Trophoblast cell (in vitro differentiated cells and primary cell): ENCODE data around the gene SLC9B1.
A peak's percentile ranks its signal among the peaks of the same experiment; 100 is the strongest.
"Not testable (repeated sequence)": the region's sequence is repeated elsewhere in the genome, so short reads cannot be mapped to it uniquely, and the experiment has no call there.

Source experiments
- DNase-seq, 2 donors: peaks; one replicate each; pipeline ENCODE4 v3.0.0-alpha.2; 2016
- H2AFZ ChIP-seq: 2 replicates; pipeline ENCODE4 v1.6.1; 2013; ENCODE audit warnings: low read length, moderate library complexity, mild to moderate bottlenecking; ENCODE audit not compliant: insufficient read depth, poor library complexity
- H2AK5ac ChIP-seq: 2 replicates; pipeline ENCODE4 v1.6.1; 2013; ENCODE audit warnings: mild to moderate bottlenecking, low read length
- H2BK120ac ChIP-seq: 2 replicates; pipeline ENCODE4 v1.6.1; 2013; ENCODE audit warnings: low read length, mild to moderate bottlenecking, moderate library complexity; ENCODE audit not compliant: insufficient read depth, poor library complexity
- H2BK12ac ChIP-seq: 2 replicates; pipeline ENCODE4 v1.6.1; 2013; ENCODE audit warnings: mild to moderate bottlenecking, low read length, moderate library complexity
- H2BK5ac ChIP-seq: 2 replicates; pipeline ENCODE4 v1.6.1; 2013; ENCODE audit warnings: low read length, low read depth, moderate library complexity, mild to moderate bottlenecking; ENCODE audit not compliant: poor library complexity
- H3K14ac ChIP-seq: 2 replicates; pipeline ENCODE4 v1.6.1; 2013; ENCODE audit warnings: mild to moderate bottlenecking, low read length
- H3K18ac ChIP-seq: 2 replicates; pipeline ENCODE4 v1.6.1; 2013; ENCODE audit warnings: mild to moderate bottlenecking, low read length
- H3K23ac ChIP-seq: 2 replicates; pipeline ENCODE4 v1.6.1; 2013; ENCODE audit warnings: low read length
- H3K27ac ChIP-seq: 2 replicates; pipeline ENCODE4 v1.5.1; 2013; ENCODE audit warnings: low read depth, mild to moderate bottlenecking, inconsistent platforms, low read length, moderate library complexity
- H3K27me3 ChIP-seq: 2 replicates; pipeline ENCODE4 v1.6.1; 2013; ENCODE audit warnings: inconsistent platforms, mild to moderate bottlenecking, low read length, moderate library complexity; ENCODE audit not compliant: insufficient read depth
- H3K36me3 ChIP-seq, 2 experiments: 1 replicate in 1 of 2; 2 replicates in 1 of 2; pipeline ENCODE4 v1.6.1; 2013; ENCODE audit warnings: low read length in 2 of 2, mild to moderate bottlenecking in 2 of 2, moderate library complexity in 1 of 2; ENCODE audit not compliant: insufficient read depth in 2 of 2, control insufficient read depth in 1 of 2
- H3K4ac ChIP-seq: 2 replicates; pipeline ENCODE4 v1.6.1; 2013; ENCODE audit warnings: low read depth, mild to moderate bottlenecking, low read length, moderate library complexity
- H3K4me1 ChIP-seq, 2 experiments: 1 replicate in 1 of 2; 2 replicates in 1 of 2; pipeline ENCODE4 v1.6.1; 2013; ENCODE audit warnings: low read length in 2 of 2, mild to moderate bottlenecking in 2 of 2, moderate library complexity in 1 of 2; ENCODE audit not compliant: insufficient read depth in 2 of 2, control insufficient read depth in 1 of 2
- H3K4me2 ChIP-seq: 2 replicates; pipeline ENCODE4 v1.6.1; 2013; ENCODE audit warnings: inconsistent platforms, mild to moderate bottlenecking, low read length, moderate library complexity
- H3K4me3 ChIP-seq: 2 replicates; pipeline ENCODE4 v1.5.1; 2013; ENCODE audit warnings: mild to moderate bottlenecking, low read depth, low read length, inconsistent platforms
- H3K79me1 ChIP-seq: one replicate; pipeline ENCODE4 v1.6.1; 2013; ENCODE audit warnings: low read length
- H3K79me2 ChIP-seq: 2 replicates; pipeline ENCODE4 v1.6.1; 2013; ENCODE audit warnings: low read length, mild to moderate bottlenecking; ENCODE audit not compliant: control insufficient read depth, insufficient read depth, poor library complexity
- H3K9ac ChIP-seq: 2 replicates; pipeline ENCODE4 v1.6.1; 2013; ENCODE audit warnings: mild to moderate bottlenecking, low read length
- H3K9me3 ChIP-seq: 2 replicates; pipeline ENCODE4 v1.6.1; 2013; ENCODE audit warnings: low read depth, mild to moderate bottlenecking, control low read depth, inconsistent platforms, low read length; ENCODE audit not compliant: insufficient read depth
- H4K12ac ChIP-seq: 2 replicates; pipeline ENCODE4 v1.6.1; 2013; ENCODE audit warnings: low read depth, mild to moderate bottlenecking, low read length, moderate library complexity
- H4K8ac ChIP-seq: 2 replicates; pipeline ENCODE4 v1.6.1; 2013; ENCODE audit warnings: low read depth, mild to moderate bottlenecking, low read length, moderate library complexity
- H4K91ac ChIP-seq: one replicate; pipeline ENCODE4 v1.6.1; 2013; ENCODE audit warnings: low read depth, mild to moderate bottlenecking, low read length, moderate library complexity
- WGBS: extraction: QIAGEN DNeasy Blood & Tissue Kit; methylation state at CpG from one replicate; pipeline ENCODE4 v1.1.7; 2013; ENCODE audit warnings: missing lambda C conversion rate; ENCODE audit not compliant: insufficient read length, insufficient coverage; ENCODE audit errors: extremely low coverage; 5-methylcytosine and 5-hydroxymethylcytosine counted together

Gene SLC9B1

GRCh38 chr4:102877477-102878106 lies 141.9 kb downstream of the SLC9B1 start:
- no CpG with 5 or more reads among the region's 3 CpGs for WGBS
- H2AK5ac ChIP-seq, H4K91ac ChIP-seq, H3K9ac ChIP-seq, H3K18ac ChIP-seq, H3K14ac ChIP-seq, H2AFZ ChIP-seq, H4K12ac ChIP-seq, H3K27me3 ChIP-seq, H3K4ac ChIP-seq, H2BK120ac ChIP-seq, H3K27ac ChIP-seq, H3K79me1 ChIP-seq, H3K4me2 ChIP-seq, H3K23ac ChIP-seq, H2BK5ac ChIP-seq, H4K8ac ChIP-seq, H3K79me2 ChIP-seq, H3K4me1 ChIP-seq, H3K4me3 ChIP-seq, H2BK12ac ChIP-seq, H3K9me3 ChIP-seq, DNase-seq: not testable (repeated sequence)
- H3K36me3 ChIP-seq = peaks cover 10 to 18% of the 10 kb centered on the region in 2 experiments

- no peak overlapping the region for H4K91ac ChIP-seq
- no peak overlapping the region for H2BK5ac ChIP-seq
- no peaks in the 10 kb centered on the region for H3K27me3 ChIP-seq
- H3K4me2 ChIP-seq = no peak overlapping the region
- H2BK12ac ChIP-seq = no peak overlapping the region
- no peak overlapping the region for H3K18ac ChIP-seq
- peaks cover 12% of the 10 kb centered on the region for H3K79me1 ChIP-seq
- no peak overlapping the region for H3K4me3 ChIP-seq
- H4K12ac ChIP-seq = no peak overlapping the region
- H3K79me2 ChIP-seq = no peaks in the 10 kb centered on the region
- H3K9ac ChIP-seq = no peak overlapping the region
- peaks cover 0 to 3% of the 10 kb centered on the region in 2 experiments for H3K4me1 ChIP-seq
- no peak overlapping the region for H3K14ac ChIP-seq
- no peak overlapping the region for H3K23ac ChIP-seq
- H4K8ac ChIP-seq = no peak overlapping the region
- WGBS = no CpG with 5 or more reads among the region's 2 CpGs
- H3K4ac ChIP-seq = peak overlapping the region; percentile 64
- no peak for DNase-seq
- H3K36me3 ChIP-seq = peaks cover 0 to 8% of the 10 kb centered on the region in 2 experiments
- no peak overlapping the region for H2AFZ ChIP-seq
- H2BK120ac ChIP-seq = no peak overlapping the region
- H3K27ac ChIP-seq = no peak overlapping the region
- H2AK5ac ChIP-seq = no peak overlapping the region
- no peaks in the 10 kb centered on the region for H3K9me3 ChIP-seq
Measured at GRCh38 chr4:102871772-102872171, 147.7 kb downstream of the SLC9B1 start.

- Histone ChIP-seq H3K36me3 (peaks cover 0 to 2% of the 10 kb centered on the region in 2 experiments), H3K27me3 (no peaks in the 10 kb centered on the region), H4K12ac (no peak overlapping the region), H2AK5ac (no peak overlapping the region), H3K27ac (peak overlapping the region; percentile 95), H4K91ac (peak overlapping the region; percentile 64), H2AFZ (peak overlapping the region; percentile 46), H3K9ac (peak overlapping the region; percentile 84), H3K4me2 (peak overlapping the region; percentile 76), H2BK5ac (peak overlapping the region; percentile 15), H4K8ac (peak overlapping the region; percentile 68), H3K9me3 (no peaks in the 10 kb centered on the region), H3K4me1 (peaks cover 0 to 3% of the 10 kb centered on the region in 2 experiments), H3K79me2 (no peaks in the 10 kb centered on the region), H3K23ac (no peak overlapping the region), H3K79me1 (peaks cover 12% of the 10 kb centered on the region), H3K18ac (peak overlapping the region; percentile 13), H3K4ac (peak overlapping the region; percentile 77), H2BK120ac (no peak overlapping the region), H2BK12ac (no peak overlapping the region), H3K4me3 (peak overlapping the region; percentile 88), H3K14ac (peak overlapping the region; percentile 29)
- WGBS = no CpG with 5 or more reads among the region's 19 CpGs
- DNase-seq = no peak
Measured at GRCh38 chr4:102869569-102870197, 149.8 kb downstream of the SLC9B1 start.

- Histone ChIP-seq H3K4me1 (peaks cover 0 to 3% of the 10 kb centered on the region in 2 experiments), H2BK120ac (peak within 1 kb of the TSS; percentile 70), H3K18ac (peak within 1 kb of the TSS; percentile 73), H3K79me1 (peaks cover 12% of the 10 kb centered on the region), H3K9ac (peak within 1 kb of the TSS; percentile 84), H2BK5ac (peak within 1 kb of the TSS; percentile 70), H3K9me3 (no peaks in the 10 kb centered on the region), H4K8ac (peak within 1 kb of the TSS; percentile 87), H3K79me2 (no peaks in the 10 kb centered on the region), H2AK5ac (no peak within 1 kb of the TSS), H4K91ac (peak within 1 kb of the TSS; percentile 85), H3K14ac (peak within 1 kb of the TSS; percentile 72), H2AFZ (peak within 1 kb of the TSS; percentile 53), H3K27me3 (no peaks in the 10 kb centered on the region), H4K12ac (peak within 1 kb of the TSS; percentile 92), H3K4me2 (peak within 1 kb of the TSS; percentile 76), H3K4ac (peak within 1 kb of the TSS; percentile 55), H3K4me3 (peak within 1 kb of the TSS; percentile 88), H3K27ac (peak within 1 kb of the TSS; percentile 95), H2BK12ac (no peak within 1 kb of the TSS), H3K23ac (no peak within 1 kb of the TSS), H3K36me3 (peaks cover 0 to 2% of the 10 kb centered on the region in 2 experiments)
- peak; percentile 96 for DNase-seq
- WGBS = no CpG with 5 or more reads among the region's 71 CpGs
Measured at GRCh38 chr4:102868781-102869568, 150.5 kb downstream of the SLC9B1 start, which contains the start of gene CISD2. TSS of gene CISD2 (plus strand) at chr4:102868992. CDS start at chr4:102869085, 93 bp downstream.
